ENCODE results near the gene EIF4G3.

- TF ChIP-seq REST (IDR thresholded peaks at IDR 0.05; ENCODE audit: low read depth) (no peak), TEAD4 (IDR thresholded peaks at IDR 0.05) (no peak), TCF12 (IDR thresholded peaks at IDR 0.05; ENCODE audit: low read depth) (no peak), NFIC (IDR thresholded peaks at IDR 0.05) (no peak), TAF1 (IDR thresholded peaks at IDR 0.05; ENCODE audit: low read depth) (no peak), RAD21 (IDR thresholded peaks at IDR 0.05; ENCODE audit: low read depth) (no peak), EP300 (IDR thresholded peaks at IDR 0.05; ENCODE audit: borderline replicate concordance) (no peak), FOXM1 (IDR thresholded peaks at IDR 0.05; ENCODE audit: borderline replicate concordance, low read depth) (no peak), CREB1 (IDR thresholded peaks at IDR 0.05; ENCODE audit: low read depth) (no peak), MAX (IDR thresholded peaks at IDR 0.05) (no peak), CEBPB (IDR thresholded peaks at IDR 0.05) (no peak), EGR1 (IDR thresholded peaks at IDR 0.05) (no peak)
Observed at GRCh38 chr1:21168444-21168843, 8.3 kb downstream of the EIF4G3 start.
